NCI-H510A (cell line): ENCODE results near the gene NPM1.
"Not testable (repeated sequence)": the region's sequence is repeated elsewhere in the genome, so short reads cannot be mapped to it uniquely, and the experiment has no call there.

Source experiments
- DNase-seq: peaks from one replicate; lab custom pipeline; 2025; lab: John Stamatoyannopoulos, UW

The NPM1 gene

GRCh38 chr5:171387345-171387969 lies at the start of gene NPM1:
Gene NPM1 (plus strand): TSS chr5:171387849. CDS start chr5:171387949, 100 bp downstream.
- peak; percentile 89 for DNase-seq

GRCh38 chr5:171340042-171340441 lies 47.6 kb upstream of the NPM1 start:
- DNase-seq, result no peak

- no peak for DNase-seq
These were observed 47.2 kb upstream of the NPM1 start for GRCh38 chr5:171340491-171340890.

- no peak for DNase-seq
These were observed 45.1 kb upstream of the NPM1 start for GRCh38 chr5:171342362-171343111.

- no peak for DNase-seq
These were observed 42.6 kb upstream of the NPM1 start for GRCh38 chr5:171344936-171345608.

- no peak for DNase-seq
These were observed 36.0 kb upstream of the NPM1 start for GRCh38 chr5:171351536-171352073.

- DNase-seq, result no peak
These were observed 32.3 kb upstream of the NPM1 start for GRCh38 chr5:171355302-171355724.

GRCh38 chr5:171357843-171358242 lies 29.8 kb upstream of the NPM1 start:
- no peak for DNase-seq

- DNase-seq, result not testable (repeated sequence)
These were observed 26.5 kb upstream of the NPM1 start for GRCh38 chr5:171361151-171361550.

GRCh38 chr5:171363249-171363648 lies 24.4 kb upstream of the NPM1 start:
- not testable (repeated sequence) for DNase-seq

- no peak for DNase-seq
These were observed 23.8 kb upstream of the NPM1 start for GRCh38 chr5:171363846-171364245.

- DNase-seq, result no peak
These were observed 22.3 kb upstream of the NPM1 start for GRCh38 chr5:171365351-171365750.

GRCh38 chr5:171366645-171367044 lies 21.0 kb upstream of the NPM1 start:
- no peak for DNase-seq

- DNase-seq, result no peak
These were observed 20.0 kb upstream of the NPM1 start for GRCh38 chr5:171367424-171368370.

- no peak for DNase-seq
These were observed 18.6 kb upstream of the NPM1 start for GRCh38 chr5:171369056-171369455.

GRCh38 chr5:171369898-171370297 lies 17.8 kb upstream of the NPM1 start:
- DNase-seq, result no peak

GRCh38 chr5:171370881-171371280 lies 16.8 kb upstream of the NPM1 start:
- not testable (repeated sequence) for DNase-seq

GRCh38 chr5:171371326-171371725 lies 16.3 kb upstream of the NPM1 start:
- no peak for DNase-seq

GRCh38 chr5:171379961-171380360 lies 7.7 kb upstream of the NPM1 start:
- no peak for DNase-seq

GRCh38 chr5:171384416-171384815 lies 3.2 kb upstream of the NPM1 start:
- not testable (repeated sequence) for DNase-seq

GRCh38 chr5:171384999-171385398 lies 2.6 kb upstream of the NPM1 start:
- DNase-seq, result not testable (repeated sequence)
